Effector memory CD8-positive, alpha-beta T cell (primary cell): ENCODE measurements around the gene CRIP1.

Source experiments
- ATAC-seq: fragments of 150-1000 bp; cut with Tn5 transposase; replicated peaks from 2 replicates; pipeline ENCODE4 v1.10.0; 2021; ENCODE audit warnings: mild to moderate bottlenecking, moderate library complexity
- DNase-seq, 3 experiments: peaks; one replicate each; pipeline ENCODE4 v3.0.0; 2021
- H3K27ac Mint-ChIP-seq, 2 donors: one replicate each; pipeline ENCODE4 v1.8.0; 2022; ENCODE audit warnings: mild to moderate bottlenecking in 2 of 2, mixed read lengths in 2 of 2, moderate library complexity in 2 of 2
- H3K27me3 Mint-ChIP-seq, 2 donors: one replicate each; pipeline ENCODE4 v1.8.0; 2022; ENCODE audit warnings: mixed read lengths in 2 of 2
- H3K36me3 Mint-ChIP-seq: one replicate; pipeline ENCODE4 v1.8.0; 2022; ENCODE audit warnings: mild to moderate bottlenecking, moderate library complexity, mixed read lengths; ENCODE audit not compliant: insufficient read depth
- H3K4me1 Mint-ChIP-seq, 2 donors: one replicate each; pipeline ENCODE4 v1.8.0; 2022; ENCODE audit warnings: low read depth in 2 of 2, mixed read lengths in 2 of 2
- H3K4me3 Mint-ChIP-seq, 2 donors: one replicate each; pipeline ENCODE4 v1.8.0; 2022; ENCODE audit warnings: mild to moderate bottlenecking in 2 of 2, mixed read lengths in 2 of 2, moderate library complexity in 2 of 2
- H3K9me3 Mint-ChIP-seq, 2 donors: one replicate each; pipeline ENCODE4 v1.8.0; 2022; ENCODE audit warnings: mixed read lengths in 2 of 2

CRIP1 gene

DNA sequence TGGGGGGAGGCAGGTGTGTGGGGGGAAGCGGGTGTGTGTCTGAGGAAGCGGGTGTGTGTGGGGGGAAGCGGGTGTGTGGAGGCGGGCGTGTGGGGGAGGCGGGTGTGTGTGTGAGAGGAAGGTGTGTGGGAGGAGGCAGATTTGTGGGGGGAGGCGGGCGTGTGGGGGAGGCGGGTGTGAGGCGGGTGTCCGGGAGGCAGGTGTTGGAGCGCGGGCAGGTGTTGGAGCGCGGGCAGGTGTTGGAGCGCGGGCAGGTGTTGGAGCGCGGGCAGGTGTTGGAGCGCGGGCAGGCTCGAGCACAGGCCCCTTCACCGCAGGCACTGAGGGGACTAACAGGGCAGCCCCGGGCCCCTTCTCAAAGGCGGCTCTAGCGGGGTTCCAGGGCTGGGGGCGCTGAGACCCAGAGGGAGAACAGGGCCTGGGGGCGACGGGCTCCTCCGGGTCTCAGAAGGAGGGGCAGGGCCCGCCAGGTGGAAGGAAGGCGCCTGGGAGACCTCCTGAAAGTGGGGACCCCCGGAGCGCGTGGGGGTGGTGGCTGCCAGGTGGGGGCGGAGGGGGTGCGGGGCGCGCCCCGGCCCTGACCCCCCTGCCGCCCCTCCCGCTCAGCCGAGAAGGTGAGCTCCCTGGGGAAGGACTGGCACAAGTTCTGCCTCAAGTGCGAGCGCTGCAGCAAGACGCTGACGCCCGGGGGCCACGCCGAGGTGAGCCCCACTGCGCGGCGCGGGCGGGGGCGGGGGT is 8.9 kb upstream of the CRIP1 start:
- peak overlapping the region; percentile 64 to 67 for H3K4me3 Mint-ChIP-seq
- DNase-seq (peak; percentile 66 to 73 (median 68)), ATAC-seq (peak; percentile 18)
- peak overlapping the region; percentile 66 to 86 for H3K27ac Mint-ChIP-seq
- H3K27me3 Mint-ChIP-seq, result no peaks in the 10 kb centered on the region
- H3K36me3 Mint-ChIP-seq, result peaks cover 63% of the 10 kb centered on the region
- peaks cover 0 to 3% of the 10 kb centered on the region in 2 donors for H3K9me3 Mint-ChIP-seq
- peaks cover 32 to 36% of the 10 kb centered on the region in 2 donors for H3K4me1 Mint-ChIP-seq

DNA sequence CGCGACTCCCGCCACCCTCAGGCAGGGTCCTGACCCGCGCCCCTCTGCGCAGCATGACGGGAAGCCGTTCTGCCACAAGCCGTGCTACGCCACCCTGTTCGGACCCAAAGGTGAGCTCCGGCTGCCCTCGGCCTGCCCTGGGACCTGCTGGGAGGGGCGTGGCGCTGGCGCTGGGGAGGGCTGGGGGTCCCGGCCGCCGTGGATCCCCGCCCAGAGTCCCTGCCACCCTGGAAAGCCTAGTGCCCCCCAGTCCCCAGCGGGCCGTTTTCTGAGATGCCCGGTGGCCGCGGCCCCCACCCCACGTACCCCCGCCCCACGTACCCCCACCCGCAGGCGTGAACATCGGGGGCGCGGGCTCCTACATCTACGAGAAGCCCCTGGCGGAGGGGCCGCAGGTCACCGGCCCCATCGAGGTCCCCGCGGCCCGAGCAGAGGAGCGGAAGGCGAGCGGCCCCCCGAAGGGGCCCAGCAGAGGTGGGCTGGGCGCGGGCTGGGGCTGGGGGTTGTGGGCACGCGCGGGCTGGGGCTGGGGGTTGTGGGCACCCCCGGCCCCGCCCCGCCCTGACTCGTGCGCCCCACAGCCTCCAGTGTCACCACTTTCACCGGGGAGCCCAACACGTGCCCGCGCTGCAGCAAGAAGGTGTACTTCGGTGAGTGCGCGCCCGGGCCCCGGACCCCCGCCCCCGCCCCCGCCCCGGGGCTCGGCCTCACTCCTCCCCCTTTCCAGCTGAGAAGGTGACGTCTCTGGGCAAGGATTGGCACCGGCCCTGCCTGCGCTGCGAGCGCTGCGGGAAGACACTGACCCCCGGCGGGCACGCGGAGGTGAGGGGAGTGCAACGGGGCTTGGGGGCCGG is 8.1 kb upstream of the CRIP1 start:
- peaks cover 35 to 37% of the 10 kb centered on the region in 2 donors for H3K4me1 Mint-ChIP-seq
- H3K4me3 Mint-ChIP-seq, result no peak overlapping the region
- no peak for ATAC-seq
- peaks cover 0 to 3% of the 10 kb centered on the region in 2 donors for H3K9me3 Mint-ChIP-seq
- no peak overlapping the region for H3K27ac Mint-ChIP-seq
- H3K36me3 Mint-ChIP-seq, result peaks cover 67% of the 10 kb centered on the region
- H3K27me3 Mint-ChIP-seq, result no peaks in the 10 kb centered on the region
- peak in 1 of 3 experiments; percentile 30 for DNase-seq

DNA sequence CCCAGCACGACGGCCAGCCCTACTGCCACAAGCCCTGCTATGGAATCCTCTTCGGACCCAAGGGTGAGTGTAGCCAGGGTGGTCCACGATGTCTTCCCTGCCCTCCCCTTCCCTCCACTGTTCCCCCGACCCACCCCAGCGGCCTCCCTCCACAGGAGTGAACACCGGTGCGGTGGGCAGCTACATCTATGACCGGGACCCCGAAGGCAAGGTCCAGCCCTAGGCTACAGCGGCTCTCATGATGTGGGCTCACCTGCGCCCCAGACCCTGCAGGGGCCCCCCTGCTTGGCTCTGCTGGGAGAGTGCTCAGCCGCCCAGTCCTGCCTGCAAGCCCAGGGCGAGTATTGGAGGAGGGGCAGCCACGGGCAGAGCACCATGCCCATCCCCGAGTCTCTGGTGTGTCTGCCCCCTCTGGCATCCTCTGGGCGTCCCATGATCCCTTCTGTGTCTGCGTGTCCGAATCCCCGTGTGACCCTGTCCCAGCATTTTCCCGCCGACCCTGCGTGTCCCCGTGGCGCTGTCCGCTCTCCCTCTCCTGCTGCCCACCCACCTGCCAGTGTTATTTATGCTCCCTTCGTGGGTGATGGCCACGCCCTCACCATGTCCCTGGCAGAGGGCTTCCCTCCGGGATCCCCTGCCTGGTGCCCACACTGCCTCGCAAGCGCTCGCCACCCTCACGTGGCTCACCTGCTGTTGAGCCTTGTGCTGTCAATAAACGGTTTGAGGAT is 7.1 kb upstream of the CRIP1 start:
- peak overlapping the region; percentile 27 to 80 for H3K4me3 Mint-ChIP-seq
- no peak for ATAC-seq
- peak overlapping the region; percentile 100 for H3K27ac Mint-ChIP-seq
- H3K36me3 Mint-ChIP-seq, result peaks cover 77% of the 10 kb centered on the region
- H3K4me1 Mint-ChIP-seq, result peaks cover 42 to 43% of the 10 kb centered on the region in 2 donors
- H3K9me3 Mint-ChIP-seq, result peaks cover 0 to 3% of the 10 kb centered on the region in 2 donors
- no peaks in the 10 kb centered on the region for H3K27me3 Mint-ChIP-seq
- no peak for DNase-seq

DNA sequence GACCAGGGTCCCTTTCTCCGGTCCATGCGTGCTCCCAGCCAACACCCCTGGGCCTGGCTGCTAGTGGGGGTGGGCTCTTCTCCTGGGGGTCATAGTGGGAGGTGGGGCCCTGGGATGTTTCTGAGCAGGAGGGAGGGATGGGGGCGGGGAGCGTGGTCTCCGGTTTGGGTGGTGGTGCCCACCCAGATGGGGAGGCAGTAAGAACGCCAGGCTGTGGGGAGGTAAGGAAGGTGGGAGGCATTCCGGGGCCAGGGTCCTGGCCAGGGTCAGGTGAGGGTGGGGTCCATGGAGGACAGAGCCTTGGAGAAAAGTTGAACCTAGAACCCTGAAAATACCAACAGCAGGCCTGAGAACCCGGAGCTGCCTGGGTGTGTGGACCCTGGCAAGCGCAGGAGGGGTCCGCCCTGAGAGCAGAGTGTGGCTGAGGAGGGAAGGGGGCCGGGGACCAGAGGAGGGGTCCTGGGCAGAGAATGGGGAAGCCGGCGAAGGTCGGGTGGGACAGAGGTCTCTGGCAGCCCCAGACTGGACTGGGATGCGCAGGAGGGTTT is 6.4 kb upstream of the CRIP1 start:
- peaks cover 0 to 3% of the 10 kb centered on the region in 2 donors for H3K9me3 Mint-ChIP-seq
- DNase-seq, result no peak
- H3K4me3 Mint-ChIP-seq, result peak overlapping the region; percentile 80 to 82
- ATAC-seq, result no peak
- peak overlapping the region; percentile 100 for H3K27ac Mint-ChIP-seq
- peaks cover 82% of the 10 kb centered on the region for H3K36me3 Mint-ChIP-seq
- H3K27me3 Mint-ChIP-seq, result no peaks in the 10 kb centered on the region
- H3K4me1 Mint-ChIP-seq, result peaks cover 47 to 48% of the 10 kb centered on the region in 2 donors

DNA sequence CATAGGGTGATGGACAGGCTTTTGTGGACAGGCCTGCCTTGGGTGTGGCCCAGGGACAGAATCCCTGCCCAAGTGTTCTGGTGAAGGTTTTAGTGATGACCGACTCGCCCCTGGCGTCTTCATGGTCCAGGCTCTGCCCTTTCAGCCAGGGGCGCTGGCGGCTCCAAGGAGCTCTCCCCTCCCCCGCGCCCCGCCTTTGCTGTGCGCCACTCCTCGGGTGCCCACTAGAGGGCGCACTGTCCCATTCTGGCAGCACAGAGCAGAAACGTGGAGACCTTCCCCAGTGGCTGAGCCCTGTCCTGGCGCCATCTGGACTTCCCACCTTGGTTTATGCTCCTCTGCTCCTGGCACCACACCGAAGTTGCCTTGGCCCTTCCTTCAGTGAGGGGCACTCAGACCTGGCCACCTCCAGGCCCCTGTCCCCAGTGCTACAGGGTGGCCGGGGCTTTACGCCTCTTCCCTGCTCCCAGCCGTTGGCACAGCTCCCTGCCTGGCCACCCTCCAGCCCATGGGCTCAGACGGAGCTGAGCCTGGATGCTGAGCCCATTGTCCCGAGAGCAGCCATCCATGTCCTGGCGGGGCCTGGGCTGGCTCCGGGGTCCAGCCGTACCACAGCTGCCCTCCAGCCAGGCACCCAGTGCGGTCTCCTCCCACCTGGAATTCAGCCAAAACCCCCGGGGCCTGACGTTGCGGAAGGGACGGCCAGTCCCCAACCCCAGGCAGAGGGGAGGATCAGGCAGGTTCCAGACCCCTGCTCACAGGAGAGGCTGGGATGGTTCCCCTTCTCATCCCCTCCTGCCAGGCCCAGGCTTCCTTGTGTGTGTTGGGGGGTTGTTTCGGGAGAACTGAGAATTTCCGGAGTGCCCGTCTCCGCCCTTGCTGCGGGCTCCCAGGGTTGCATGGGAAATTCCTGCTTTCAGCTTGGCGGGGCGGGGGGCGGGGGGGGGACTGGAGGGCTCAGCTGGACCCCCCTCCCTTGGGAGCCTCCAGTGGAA is 5.6 kb upstream of the CRIP1 start:
- ATAC-seq (peak; percentile 45), DNase-seq (peak; percentile 93 to 96 (median 95))
- Mint-ChIP-seq H3K36me3 (peaks cover 85% of the 10 kb centered on the region), H3K9me3 (peaks cover 0 to 3% of the 10 kb centered on the region in 2 donors), H3K4me1 (peaks cover 54 to 55% of the 10 kb centered on the region in 2 donors), H3K27me3 (no peaks in the 10 kb centered on the region), H3K27ac (peak overlapping the region; percentile 100), H3K4me3 (peak overlapping the region; percentile 80 to 82)

DNA sequence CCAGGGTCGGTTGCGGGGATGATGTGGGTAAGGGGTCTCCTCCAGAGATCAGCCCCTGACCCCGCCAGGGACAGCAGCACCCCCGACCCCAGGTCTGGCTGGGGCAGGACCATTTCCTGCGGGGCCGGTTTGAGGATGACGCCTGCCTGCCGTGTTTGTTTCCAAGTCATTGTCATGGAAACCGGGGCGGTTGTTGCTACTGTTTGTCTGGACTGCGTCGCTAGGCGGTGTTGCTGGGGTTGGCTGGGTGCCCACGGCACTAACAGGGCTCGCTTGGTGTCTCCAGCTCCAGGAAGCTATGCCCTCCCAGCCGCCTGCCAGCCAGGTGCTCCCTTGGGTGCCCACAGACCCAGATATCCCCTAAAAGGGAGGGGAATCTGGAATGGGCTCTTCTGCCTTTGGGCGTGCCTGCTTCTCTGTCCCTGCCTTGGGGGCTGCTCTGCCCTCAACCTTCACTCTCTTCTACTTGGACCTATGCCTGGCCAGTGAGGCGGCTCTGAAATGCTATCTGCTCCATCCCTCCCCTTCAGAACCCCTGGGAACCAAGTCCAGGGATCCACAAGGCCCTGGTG is 4.7 kb upstream of the CRIP1 start:
- H3K27me3 Mint-ChIP-seq, result no peaks in the 10 kb centered on the region
- H3K9me3 Mint-ChIP-seq, result peaks cover 0 to 3% of the 10 kb centered on the region in 2 donors
- H3K4me1 Mint-ChIP-seq, result peaks cover 51 to 54% of the 10 kb centered on the region in 2 donors
- H3K4me3 Mint-ChIP-seq, result peak overlapping the region; percentile 80 to 82
- DNase-seq (peak; percentile 95 to 97 (median 97)), ATAC-seq (peak; percentile 62)
- peak overlapping the region; percentile 100 for H3K27ac Mint-ChIP-seq
- peaks cover 87% of the 10 kb centered on the region for H3K36me3 Mint-ChIP-seq

DNA sequence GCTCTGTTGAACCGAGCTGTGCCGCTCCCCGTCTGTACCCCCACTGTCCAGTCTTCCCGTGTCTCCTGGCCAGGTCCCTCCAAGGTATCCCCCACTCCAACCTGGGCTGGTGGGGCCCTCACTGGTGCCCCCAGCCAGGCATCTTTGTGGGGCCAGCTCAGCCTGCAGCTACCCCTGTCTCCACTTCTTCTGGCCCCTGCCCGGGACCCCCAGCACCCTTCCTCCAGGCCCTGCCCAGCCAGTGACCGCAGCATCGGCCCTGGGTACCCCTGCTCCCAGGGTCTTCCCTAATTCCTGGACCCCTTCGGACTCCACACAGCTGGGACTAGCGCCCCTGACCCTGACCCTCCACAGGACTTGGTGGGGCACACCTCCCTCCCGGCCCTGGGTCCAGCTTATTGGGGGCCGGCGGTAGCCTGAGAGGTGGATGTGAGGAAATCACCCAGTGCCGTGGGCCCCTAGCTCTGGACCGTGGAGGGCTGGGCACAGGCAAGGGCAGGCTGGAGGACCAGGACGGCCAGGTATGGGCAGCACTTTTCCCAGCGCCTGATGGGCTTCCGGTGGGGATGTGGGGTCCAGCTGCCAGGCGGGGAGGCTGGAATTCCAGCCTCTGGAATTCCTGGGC is 4.1 kb upstream of the CRIP1 start:
- DNase-seq, result no peak
- ATAC-seq, result no peak

DNA sequence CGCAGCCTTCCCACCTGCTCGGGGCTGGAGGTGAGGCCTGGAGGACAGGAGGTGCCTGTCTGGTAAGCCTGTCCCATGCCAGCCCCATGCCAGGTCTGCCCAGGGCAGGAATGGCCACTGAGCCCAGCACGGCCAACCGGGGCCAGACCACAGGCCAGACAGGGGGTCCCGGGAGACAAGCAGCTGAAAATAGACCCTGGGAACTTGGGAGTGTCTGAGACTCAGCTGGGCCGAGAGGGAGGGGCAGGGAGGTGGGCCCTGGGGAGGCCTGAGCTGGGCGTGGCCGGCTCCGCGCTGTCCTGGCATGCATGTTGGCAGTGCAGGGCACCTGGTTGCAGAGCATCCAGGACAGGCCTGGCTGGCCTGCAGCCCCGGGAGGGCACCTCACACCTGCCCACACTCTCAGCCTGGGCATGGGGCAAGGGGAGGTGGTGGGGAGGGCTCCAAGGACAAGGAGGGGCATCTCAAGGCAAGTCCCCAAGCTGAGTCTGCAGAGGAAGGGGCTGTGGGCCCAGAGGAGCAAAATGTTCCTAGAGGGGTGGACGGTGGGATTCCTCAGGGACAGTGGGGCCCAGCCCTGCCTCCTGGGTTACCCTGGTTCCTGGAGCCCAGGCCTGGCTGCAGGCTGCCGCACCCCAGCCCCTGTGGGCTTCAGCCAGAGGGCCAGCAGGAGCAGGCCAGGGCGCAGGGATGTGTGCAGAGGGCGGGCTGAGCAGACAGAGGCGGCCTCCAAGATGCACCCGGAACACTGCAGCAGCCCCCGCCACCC is 3.2 kb upstream of the CRIP1 start:
- DNase-seq, result no peak
- Mint-ChIP-seq H3K27ac (peak overlapping the region; percentile 100), H3K4me1 (peaks cover 48 to 51% of the 10 kb centered on the region in 2 donors), H3K36me3 (peaks cover 90% of the 10 kb centered on the region), H3K4me3 (peak overlapping the region; percentile 80 to 82), H3K9me3 (no peaks in the 10 kb centered on the region), H3K27me3 (no peaks in the 10 kb centered on the region)
- no peak for ATAC-seq

More for the DNA sequence above, 4.1 kb upstream of the CRIP1 start:
- peak overlapping the region; percentile 100 for H3K27ac Mint-ChIP-seq
- peak overlapping the region; percentile 80 to 82 for H3K4me3 Mint-ChIP-seq
- no peaks in the 10 kb centered on the region for H3K9me3 Mint-ChIP-seq
- H3K36me3 Mint-ChIP-seq, result peaks cover 87% of the 10 kb centered on the region
- no peaks in the 10 kb centered on the region for H3K27me3 Mint-ChIP-seq
- peaks cover 45 to 48% of the 10 kb centered on the region in 2 donors for H3K4me1 Mint-ChIP-seq

DNA sequence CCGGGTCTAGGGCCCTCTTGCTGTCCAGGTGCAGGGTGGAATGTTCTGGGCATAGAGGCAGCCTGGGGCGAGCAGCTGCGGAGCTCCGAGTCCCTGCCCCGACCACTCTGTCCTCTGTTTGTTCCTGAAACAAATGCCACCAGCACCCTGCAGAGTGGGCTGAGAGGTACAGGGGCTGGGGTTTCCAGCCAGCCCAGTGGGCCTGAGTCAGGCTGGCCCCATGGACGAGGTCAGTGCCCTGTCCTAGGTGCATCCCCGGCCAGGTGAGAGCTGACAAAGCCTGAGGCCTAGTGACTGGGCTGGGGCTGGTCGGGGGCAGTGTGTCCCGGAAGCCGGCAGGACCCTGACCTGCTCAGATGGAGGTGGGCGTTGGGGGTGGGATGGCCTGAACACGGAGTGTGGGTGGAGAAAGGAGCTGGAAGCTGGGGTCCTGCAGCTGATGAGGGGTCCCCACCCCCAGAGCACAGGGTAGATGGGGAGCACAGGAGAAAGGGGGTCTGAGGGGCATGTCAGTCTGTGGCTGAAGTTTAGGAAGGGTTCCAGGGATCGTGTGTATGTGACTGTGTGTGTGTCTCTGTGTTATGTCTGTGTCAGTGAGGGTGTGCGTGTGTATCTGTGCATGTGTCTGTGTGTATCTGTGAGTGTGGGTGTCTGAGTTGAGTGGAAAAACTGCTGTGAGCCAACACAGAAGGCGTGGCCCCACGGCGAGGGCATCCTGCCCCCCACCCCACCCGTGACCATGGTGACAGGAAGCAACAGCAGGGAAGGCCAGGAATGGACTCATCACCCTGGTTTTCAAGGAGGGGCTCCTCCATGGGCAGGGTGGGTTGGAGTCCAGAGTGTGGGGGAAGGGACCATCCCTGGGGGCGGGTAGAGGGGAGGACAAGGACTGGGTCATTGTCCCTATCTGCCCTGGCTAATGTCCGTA is 2.4 kb upstream of the CRIP1 start:
- DNase-seq (peak in 2 of 3 experiments; percentile 44 to 68), ATAC-seq (no peak)
- H3K27ac Mint-ChIP-seq, result peak overlapping the region; percentile 100
- H3K9me3 Mint-ChIP-seq, result no peaks in the 10 kb centered on the region
- peak overlapping the region; percentile 88 to 91 for H3K4me3 Mint-ChIP-seq
- H3K36me3 Mint-ChIP-seq, result peaks cover 95% of the 10 kb centered on the region
- H3K4me1 Mint-ChIP-seq, result peaks cover 56% of the 10 kb centered on the region in 2 donors
- H3K27me3 Mint-ChIP-seq, result no peaks in the 10 kb centered on the region

DNA sequence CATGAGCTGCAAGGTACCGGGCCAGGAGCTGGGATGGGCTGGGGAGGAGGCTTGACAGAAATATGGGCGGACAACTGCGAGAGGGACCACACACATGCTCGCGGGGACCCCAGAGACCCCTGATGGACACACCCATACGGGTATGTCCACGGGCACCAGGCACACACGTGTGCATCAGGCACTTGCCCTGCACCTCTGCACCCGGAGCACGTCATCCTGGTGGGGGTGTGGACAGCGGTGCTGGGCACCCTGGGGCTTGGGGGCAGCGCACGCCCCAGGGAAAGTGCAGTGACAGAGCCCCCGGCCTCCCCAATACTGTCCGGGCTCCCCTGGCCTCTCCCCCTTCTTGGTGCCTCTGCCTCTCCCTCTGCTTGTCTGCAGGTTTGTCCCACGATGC is 1.7 kb upstream of the CRIP1 start:
- no peak for DNase-seq
- peaks cover 95% of the 10 kb centered on the region for H3K36me3 Mint-ChIP-seq
- ATAC-seq, result no peak
- peak overlapping the region; percentile 100 for H3K27ac Mint-ChIP-seq
- peaks cover 56 to 58% of the 10 kb centered on the region in 2 donors for H3K4me1 Mint-ChIP-seq
- H3K27me3 Mint-ChIP-seq, result no peaks in the 10 kb centered on the region
- H3K9me3 Mint-ChIP-seq, result no peaks in the 10 kb centered on the region
- H3K4me3 Mint-ChIP-seq, result peak overlapping the region; percentile 88 to 91
